Endothelial cell of umbilical vein (primary cell): ENCODE results near the gene GARIN1A. TPM values are rescaled to one million over a fixed set of nuclear protein-coding genes. Genes with fewer than 3 reads are reported as not detected.

Experiments used
- BruUV-seq: library from RNA; stranded (reverse); fragments of 400-500 nt; replicated peaks from 2 replicates; lab custom pipeline; 2021; lab: Mats Ljungman, UMichigan
- CTCF ChIA-PET: fragments of 300-600, 350-600 bp; sonication (Branson Sonifier 250); formaldehyde crosslinking; loops from one replicate; lab custom pipeline; 2021; ENCODE audit warnings: antibody characterized with exemption, inconsistent platforms; lab: Charles Lee
- POLR2A ChIA-PET: fragments of 300-600, 350-600 bp; sonication (Branson Sonifier 250); formaldehyde crosslinking; loops from one replicate; lab custom pipeline; 2021; ENCODE audit warnings: antibody characterized with exemption, inconsistent platforms; lab: Charles Lee
- DNase-seq: peaks from one replicate; pipeline ENCODE4 v3.0.0-alpha.2; 2011; ENCODE audit warnings: low read depth, low spot score
- FAIRE-seq: peaks from 2 replicates; lab custom pipeline; 2011; peaks lifted over from hg19 to GRCh38; lab: Jason Lieb, UNC
- H2AFZ ChIP-seq: 2 replicates; pipeline ENCODE4 v1.6.0; 2012; ENCODE audit warnings: low read depth, low read length, control low read depth, inconsistent platforms
- H3K27ac ChIP-seq: 2 replicates; pipeline ENCODE4 v1.5.1; 2011; ENCODE audit warnings: low read depth, mild to moderate bottlenecking, control low read depth, low read length, moderate library complexity; ENCODE audit not compliant: insufficient read depth
- H3K27me3 ChIP-seq, 2 experiments: 2 replicates each; pipeline versions ENCODE4 v1.6.0 to v1.6.1; 2011; ENCODE audit warnings: low read length in 2 of 2, mixed read lengths in 1 of 2; ENCODE audit not compliant: control insufficient read depth in 2 of 2, insufficient read depth in 2 of 2
- H3K36me3 ChIP-seq, 2 experiments: 2 replicates in 1 of 2; 3 replicates in 1 of 2; pipeline ENCODE4 v1.5.1; 2011; ENCODE audit warnings: low read length in 2 of 2, mild to moderate bottlenecking in 1 of 2, moderate library complexity in 1 of 2; ENCODE audit not compliant: control insufficient read depth in 2 of 2, insufficient read depth in 2 of 2; ENCODE audit errors: extremely low read depth in 1 of 2
- H3K4me1 ChIP-seq: 3 replicates; pipeline ENCODE4 v1.5.1; 2011; ENCODE audit warnings: mild to moderate bottlenecking, low read length; ENCODE audit not compliant: control insufficient read depth, insufficient read depth; ENCODE audit errors: extremely low read depth
- H3K4me2 ChIP-seq: 2 replicates; pipeline ENCODE4 v1.6.1; 2011; ENCODE audit warnings: low read length, control low read depth, mixed read lengths; ENCODE audit not compliant: insufficient read depth
- H3K4me3 ChIP-seq, 3 experiments: fragments of 200-600 bp in 1 of 3; sonication (generic), shearing (Covaris generic) in 1 of 3; replicated peaks in 1 of 3; 2 replicates each; pipeline ENCODE4 v1.5.1; 2011 to 2016; ENCODE audit warnings: control low read depth in 3 of 3, low read length in 3 of 3, mild to moderate bottlenecking in 2 of 3, inconsistent platforms in 1 of 3, low read depth in 1 of 3, moderate library complexity in 1 of 3; ENCODE audit not compliant: insufficient read depth in 1 of 3
- H3K79me2 ChIP-seq: 2 replicates; pipeline ENCODE4 v1.6.0; 2012; ENCODE audit warnings: low read length, inconsistent platforms; ENCODE audit not compliant: control insufficient read depth, insufficient read depth
- H3K9ac ChIP-seq: replicated peaks from 2 replicates; pipeline ENCODE3; 2011; ENCODE audit warnings: low read length, control low read depth; ENCODE audit not compliant: insufficient read depth; ENCODE audit errors: extremely low read depth
- H3K9me1 ChIP-seq: replicated peaks from 3 replicates; pipeline ENCODE4 v1.6.0; 2011; ENCODE audit warnings: mild to moderate bottlenecking, low read length; ENCODE audit not compliant: control insufficient read depth, insufficient read depth; ENCODE audit errors: extremely low read depth
- H3K9me3 ChIP-seq: replicated peaks from 2 replicates; pipeline ENCODE4 v1.5.1; 2012; ENCODE audit warnings: low read length, inconsistent platforms; ENCODE audit not compliant: control insufficient read depth, insufficient read depth
- H4K20me1 ChIP-seq: replicated peaks from 2 replicates; pipeline ENCODE3; 2011; ENCODE audit warnings: mild to moderate bottlenecking, low read length; ENCODE audit not compliant: control insufficient read depth, insufficient read depth; ENCODE audit errors: extremely low read depth
- CTCF ChIP-seq, 2 donors: IDR thresholded peaks; 1 replicate in 1 of 2; 2 replicates in 1 of 2; pipeline ENCODE4 v1.5.1; 2011; ENCODE audit warnings: low read length in 2 of 2, mild to moderate bottlenecking in 2 of 2, moderate library complexity in 2 of 2, control low read depth in 1 of 2, inconsistent platforms in 1 of 2, low read depth in 1 of 2; ENCODE audit not compliant: insufficient read depth in 1 of 2; ENCODE audit errors: extremely low read depth in 1 of 2
- EZH2 ChIP-seq: IDR thresholded peaks from 2 replicates; pipeline ENCODE4 v1.6.1; 2012; ENCODE audit warnings: borderline replicate concordance, low read depth, mild to moderate bottlenecking, moderate library complexity, low read length, inconsistent platforms; ENCODE audit not compliant: severe bottlenecking
- FOS ChIP-seq: IDR thresholded peaks from 2 replicates; pipeline ENCODE4 v1.6.1; 2011; ENCODE audit warnings: mild to moderate bottlenecking, low read length, moderate library complexity, borderline replicate concordance; ENCODE audit not compliant: insufficient read depth
- GATA2 ChIP-seq: IDR thresholded peaks from 2 replicates; pipeline ENCODE4 v1.7.0; 2011; ENCODE audit warnings: low read depth, mild to moderate bottlenecking, moderate library complexity, mixed read lengths, low read length; ENCODE audit not compliant: insufficient read length, insufficient read depth
- JUN ChIP-seq: IDR thresholded peaks from 2 replicates; pipeline ENCODE4 v1.6.1; 2011; ENCODE audit warnings: borderline replicate concordance, low read depth; ENCODE audit not compliant: insufficient read length, insufficient read depth
- MAX ChIP-seq: IDR thresholded peaks from 2 replicates; pipeline ENCODE4 v1.6.1; 2011; ENCODE audit not compliant: insufficient read depth, insufficient read length
- MYC ChIP-seq: IDR thresholded peaks from one replicate; pipeline ENCODE4 v1.6.1; 2011; ENCODE audit warnings: mild to moderate bottlenecking, low read depth, low read length
- POLR2A ChIP-seq: IDR thresholded peaks from 2 replicates; pipeline ENCODE4 v1.6.1; 2012; ENCODE audit warnings: low read depth, mild to moderate bottlenecking, control low read depth, low read length
- POLR2AphosphoS5 ChIP-seq: IDR thresholded peaks from 2 replicates; pipeline ENCODE4 v1.6.1; 2012; ENCODE audit warnings: low read depth, mild to moderate bottlenecking, control low read depth, low read length, moderate library complexity; ENCODE audit not compliant: insufficient read depth
- dilution Hi-C: fragments of 300-500 bp; cut with MboI; formaldehyde crosslinking; loops from one replicate; pipeline ENCODE4 v1.15.0; 2019; ENCODE audit warnings: low sequenced_read_pairs; ENCODE audit not compliant: extremely low pct_ligation_motif_present
- intact Hi-C: fragments of 100-400 bp; cut with micrococcal nuclease; formaldehyde crosslinking; loops from one replicate; pipeline ENCODE4 v1.10.0; 2022
- polyA plus RNA-seq, 4 experiments: library from polyadenylated mRNA; depleted of rRNA in 3 of 4; stranded (reverse) in 3 of 4; unstranded in 1 of 4; fragments of >200 nt; gene quantifications; 2 replicates each; pipeline versions ENCODE4 v1.2.1 to v1.2.3, GENCODE V29; 2011 to 2012; ENCODE audit warnings: missing spikeins in 1 of 4
- total RNA-seq: library from RNA; stranded (reverse); gene quantifications from 2 replicates; pipeline ENCODE4 v1.2.3, GENCODE V29; 2021

GARIN1A gene
- total and polyA plus RNA-seq, 2 donors (not counting 3 experiments of a cell fraction or from before 2014, with no cell fraction given) = 0.65 to 3.6 TPM

- Histone ChIP-seq H3K79me2 (no peaks in the 10 kb centered on the region), H3K9me3 (no peaks in the 10 kb centered on the region), H3K4me3 (no peak overlapping the region), H3K9ac (no peak overlapping the region), H3K27ac (no peak overlapping the region), H2AFZ (no peak overlapping the region), H3K4me1 (peaks cover 6% of the 10 kb centered on the region), H3K9me1 (no peaks in the 10 kb centered on the region), H4K20me1 (no peaks in the 10 kb centered on the region), H3K36me3 (no peaks in the 10 kb centered on the region), H3K27me3 (no peaks in the 10 kb centered on the region), H3K4me2 (no peak overlapping the region)
- TF ChIP-seq JUN (no peak), POLR2A (no peak), FOS (no peak), MYC (no peak), CTCF (IDR thresholded peaks at IDR 0.05; ENCODE audit: extremely low read depth in 1 of 2, insufficient read depth in 1 of 2, low read depth in 1 of 2, low read length in 2 of 2) (no peak), GATA2 (no peak), POLR2AphosphoS5 (no peak), EZH2 (no peak), MAX (no peak)
- dilution Hi-C loops = no loop called here
- CTCF ChIA-PET = interaction anchor here (0.8 to 2.5 kb wide), 6 partner anchors 8 to 37 kb away, joined by 3 to 10 read pairs (median 4); no protein-coding TSS in a partner anchor
- DNase-seq = no peak
- POLR2A ChIA-PET = no interaction called here
- BruUV-seq = no TSS peak
- no peak for FAIRE-seq
- intact Hi-C loops = no loop called here
These were observed 36.1 kb downstream of the GARIN1A start for GRCh38 chr7:128708235-128708634.
